GM12872 (cell line): ENCODE measurements around the gene WARS2.
A peak's percentile ranks its signal among the peaks of the same experiment; 100 is the strongest.

Experiments used
- CTCF ChIP-seq: IDR thresholded peaks from 3 replicates; pipeline ENCODE4 v1.5.1; 2011; ENCODE audit warnings: low read depth, mild to moderate bottlenecking, low read length, moderate library complexity; ENCODE audit not compliant: insufficient read depth

The WARS2 gene

GRCh38 chr1:118988186-118989005 lies 152.1 kb downstream of the WARS2 start, which contains the start of gene TBX15:
TSS of gene TBX15 (minus strand) at chr1:118988343. CDS start at chr1:118987795, 548 bp downstream.
- no peak for TF ChIP-seq CTCF

DNA sequence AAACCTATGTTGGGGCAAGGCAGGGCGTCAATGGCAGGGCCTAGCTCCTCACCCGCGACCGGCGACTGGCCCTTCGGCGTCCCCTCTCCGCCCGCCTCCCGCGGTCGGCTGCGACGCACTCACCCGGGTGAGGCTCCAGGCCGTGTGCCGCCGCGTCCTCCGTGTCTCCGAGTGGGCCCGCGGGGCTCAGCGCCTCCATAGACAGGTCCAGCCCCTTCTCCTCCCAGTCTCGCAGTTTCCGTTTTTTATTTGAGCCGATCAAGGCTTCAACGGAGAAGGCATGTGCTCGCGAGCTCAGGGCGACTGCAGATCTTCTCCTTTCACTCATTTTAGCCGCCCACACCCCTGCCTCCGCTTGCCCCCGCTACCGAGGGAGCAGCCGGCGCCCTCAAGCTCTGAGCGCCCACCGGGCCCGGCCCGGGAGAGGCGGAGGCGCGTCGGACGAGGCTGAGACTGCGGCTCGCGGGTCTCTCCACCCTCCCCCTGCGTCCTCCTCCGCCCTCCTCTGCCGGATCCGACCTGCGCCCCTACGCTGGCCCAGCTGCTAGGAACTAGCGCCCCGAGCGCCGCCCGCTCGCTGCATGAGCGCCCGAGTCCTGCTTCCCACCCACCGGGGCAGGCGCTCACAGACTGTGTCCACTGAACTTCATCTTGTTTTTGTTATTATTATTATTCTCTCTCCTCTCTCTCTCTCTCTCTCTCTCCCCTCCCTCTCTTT lies 152.8 kb downstream of the WARS2 start:
- TF ChIP-seq CTCF = no peak

DNA sequence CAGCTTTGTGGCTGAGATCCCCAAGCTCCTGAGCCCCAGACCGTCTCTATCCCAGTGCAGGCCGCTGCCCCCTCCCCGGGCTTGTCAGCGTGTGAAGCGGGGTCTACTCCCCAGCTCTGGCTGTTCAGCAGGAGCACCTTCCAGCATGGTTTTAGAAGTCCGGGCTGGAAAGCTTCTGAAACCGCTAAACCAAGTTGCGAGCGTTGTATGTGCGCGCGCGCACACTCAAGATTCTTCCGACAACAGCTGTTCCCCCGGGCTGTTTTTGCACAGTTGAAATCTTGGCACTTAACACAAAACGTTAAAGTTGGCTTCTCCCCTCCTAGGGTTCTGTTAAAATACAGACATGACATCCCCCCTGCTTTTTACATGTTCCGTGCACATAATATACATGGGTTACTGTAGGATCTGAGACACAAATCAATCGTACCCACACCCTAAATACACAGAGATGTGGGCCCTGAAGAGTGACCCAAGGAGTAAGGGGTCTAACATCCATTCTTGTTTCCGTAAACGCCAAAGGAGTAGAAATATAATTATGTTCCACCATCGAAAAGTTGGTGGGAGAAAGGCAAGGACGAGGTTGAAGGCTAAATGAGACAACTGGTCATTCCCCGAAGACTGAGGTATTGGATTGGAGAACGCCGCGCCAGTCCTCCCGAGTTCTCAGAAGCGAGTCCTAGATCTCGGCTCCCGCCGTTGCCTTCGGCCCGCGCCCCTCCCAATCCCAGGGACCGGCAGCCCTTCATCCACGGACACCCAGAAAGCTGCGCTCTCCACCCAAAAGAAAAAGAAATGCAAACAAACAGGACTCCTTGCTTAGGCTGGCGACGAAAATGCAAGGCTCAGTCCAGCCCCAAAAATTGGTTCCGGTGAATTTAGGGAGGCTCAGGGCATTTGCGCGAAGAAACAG lies 153.6 kb downstream of the WARS2 start:
- TF ChIP-seq CTCF = no peak

DNA sequence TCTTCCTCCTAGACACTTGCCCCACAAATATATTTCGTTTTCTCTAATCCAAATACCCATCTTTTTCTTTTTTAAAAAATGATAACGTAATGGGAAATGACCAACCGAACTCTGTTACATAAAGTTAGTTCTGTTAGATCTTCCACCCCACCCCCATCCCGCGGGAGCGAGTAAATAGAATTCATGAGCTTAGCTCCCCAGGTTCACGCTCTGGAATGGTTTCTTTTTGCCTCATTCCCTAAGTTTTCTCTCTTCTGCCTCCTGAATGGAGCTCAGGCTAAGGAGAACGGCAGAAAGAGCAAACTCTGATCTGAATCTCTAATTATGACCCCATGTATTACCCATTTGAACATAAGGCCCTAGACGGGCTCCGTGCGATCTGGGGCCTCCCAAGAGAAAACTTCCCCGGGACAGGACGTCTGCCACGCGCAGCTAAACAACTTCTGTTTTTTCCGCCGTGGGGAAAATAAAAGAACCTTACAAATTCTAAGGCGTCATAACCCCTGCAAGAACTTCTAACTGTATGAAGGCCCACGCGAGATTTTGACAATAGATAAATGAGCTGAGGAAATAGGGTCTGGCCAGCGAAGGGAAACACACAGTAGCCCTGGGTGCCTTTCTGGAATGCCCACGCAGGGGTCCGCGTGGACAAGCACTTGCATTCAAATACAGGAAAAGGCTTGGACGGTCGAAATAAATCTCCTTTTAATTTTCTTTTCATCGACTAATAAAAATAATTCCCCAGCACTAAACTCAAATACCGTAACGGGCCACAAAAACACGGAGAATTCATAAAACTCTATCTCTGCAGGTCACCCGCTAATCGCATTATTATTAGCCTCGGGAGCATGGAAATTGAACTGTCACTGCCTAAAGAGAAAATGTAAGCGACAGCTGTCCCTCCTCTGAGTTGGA lies 154.6 kb downstream of the WARS2 start:
- no peak for TF ChIP-seq CTCF

DNA sequence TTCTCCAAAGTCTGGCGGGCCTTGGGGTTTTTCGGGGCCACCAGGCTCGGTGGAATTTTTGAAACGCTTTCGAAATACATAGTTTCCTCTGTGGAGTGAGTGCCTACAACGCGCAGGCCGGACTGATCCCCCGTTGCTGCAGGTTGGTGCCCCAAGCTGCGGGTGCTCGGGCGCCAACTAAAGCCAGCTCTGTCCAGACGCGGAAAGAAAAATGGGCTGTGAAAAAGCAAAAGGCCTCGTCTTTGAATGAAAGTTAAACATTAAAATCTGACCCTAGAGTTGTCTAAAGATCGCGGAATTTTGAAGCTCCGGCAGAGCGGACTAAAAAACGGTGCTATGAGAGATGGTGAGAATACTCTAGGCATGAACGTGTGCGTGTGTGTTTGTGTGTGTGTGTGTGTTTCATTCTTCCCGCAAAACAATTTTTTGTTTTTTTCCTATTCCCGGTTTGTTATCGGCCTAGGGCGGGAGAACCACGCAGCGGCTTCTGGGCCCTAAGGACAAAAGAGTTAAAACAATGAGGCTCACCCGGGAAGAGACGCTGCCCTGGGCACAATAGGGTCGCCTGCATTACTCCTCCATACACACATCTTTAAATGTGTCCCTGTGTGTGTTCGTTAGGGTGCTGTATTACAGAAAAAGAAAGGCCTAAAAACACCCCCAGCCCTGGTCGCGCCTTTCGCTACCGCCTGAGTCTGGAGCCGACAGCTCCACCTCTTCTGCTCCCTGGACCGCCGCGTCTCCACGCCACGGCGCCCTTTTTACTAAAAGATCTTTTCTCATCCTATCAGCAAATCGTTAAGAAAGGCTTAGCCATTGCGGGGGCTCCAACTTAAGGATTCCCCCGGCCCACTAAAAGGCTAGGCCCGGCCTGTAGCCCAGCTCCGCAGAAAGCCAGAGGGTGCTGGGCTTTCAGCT lies 155.5 kb downstream of the WARS2 start:
- TF ChIP-seq CTCF = no peak

DNA sequence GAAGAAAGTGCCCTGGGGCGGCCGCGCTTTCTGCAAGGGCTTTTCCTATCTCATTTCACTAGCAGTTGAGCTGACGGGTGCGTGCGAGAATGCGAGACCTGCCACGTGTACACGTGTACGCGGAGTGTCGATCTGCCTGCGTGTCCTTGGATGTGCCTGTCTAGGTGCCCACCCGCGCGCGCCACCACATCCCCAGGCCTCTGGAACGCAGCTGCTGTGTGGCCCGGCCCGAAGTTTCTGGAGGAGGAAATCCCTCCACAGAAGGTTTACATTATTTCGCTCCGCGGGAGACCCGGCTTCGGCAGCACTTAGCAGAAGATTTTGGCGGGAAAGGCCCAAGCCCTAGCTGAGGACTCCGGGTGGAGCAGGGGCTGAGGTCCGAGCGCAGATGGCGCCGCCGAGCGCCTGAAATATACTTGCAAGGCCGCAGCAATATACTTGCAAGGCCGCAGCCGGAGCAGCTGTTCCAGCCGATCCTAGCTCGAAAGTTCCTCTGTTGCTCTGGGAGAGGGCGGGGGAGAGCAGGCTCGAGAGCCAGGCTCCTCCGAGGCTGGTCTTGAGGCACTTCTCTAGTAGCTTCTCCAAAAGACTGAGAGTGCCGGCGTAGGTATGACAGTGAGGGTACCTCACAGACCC lies 156.2 kb downstream of the WARS2 start:
- TF ChIP-seq CTCF = 0 out of 3 replicates have a peak, but pooled peaks have one; percentile 25
